CD4-positive, alpha-beta T cell (primary cell): ENCODE results near the gene VARS2. TPM values are rescaled to one million over a fixed set of nuclear protein-coding genes. Genes with fewer than 3 reads are reported as not detected.

Experiments
- ATAC-seq: fragments of 200-7000 bp; cut with Tn5 transposase; one replicate; pipeline ENCODE4 v1.10.0; 2022; ENCODE audit warnings: mild to moderate bottlenecking; ENCODE audit not compliant: poor library complexity
- CTCF ChIA-PET: fragments of 350-600 bp; sonication (Branson Sonifier 250); formaldehyde crosslinking; loops from one replicate; lab custom pipeline; 2021; ENCODE audit warnings: antibody characterized with exemption, inconsistent platforms; lab: Charles Lee
- POLR2A ChIA-PET: fragments of 350-600 bp; sonication (Branson Sonifier 250); formaldehyde crosslinking; loops from one replicate; lab custom pipeline; 2021; ENCODE audit warnings: antibody characterized with exemption, inconsistent platforms; lab: Charles Lee
- DNase-seq, 14 experiments: peaks; one replicate each; pipeline ENCODE4 v3.0.0-alpha.2; 2013 to 2020; ENCODE audit warnings: mixed read lengths in 2 of 14
- H3K27ac ChIP-seq, 2 donors: one replicate each; pipeline versions ENCODE4 v1.5.1 to v1.7.0; 2013; ENCODE audit warnings: low read length in 2 of 2, low read depth in 1 of 2, mild to moderate bottlenecking in 1 of 2
- H3K27me3 ChIP-seq, 2 experiments: 1 replicate in 1 of 2; 2 replicates in 1 of 2; pipeline versions ENCODE4 v1.6.1 to v1.7.0; 2013; ENCODE audit warnings: low read length in 2 of 2, control low read depth in 1 of 2, mild to moderate bottlenecking in 1 of 2, moderate library complexity in 1 of 2; ENCODE audit not compliant: insufficient read depth in 2 of 2, control insufficient read depth in 1 of 2
- H3K36me3 ChIP-seq: one replicate; pipeline ENCODE4 v1.6.1; 2013; ENCODE audit warnings: low read length, control low read depth; ENCODE audit not compliant: insufficient read depth
- H3K4me1 ChIP-seq: one replicate; pipeline ENCODE4 v1.6.1; 2013; ENCODE audit warnings: low read length, control low read depth; ENCODE audit not compliant: insufficient read depth
- H3K4me3 ChIP-seq: one replicate; pipeline ENCODE4 v1.5.1; 2013; ENCODE audit warnings: mild to moderate bottlenecking, low read length, moderate library complexity
- H3K9me3 ChIP-seq, 2 experiments: 1 replicate in 1 of 2; 2 replicates in 1 of 2; pipeline versions ENCODE4 v1.6.1 to v1.7.0; 2013; ENCODE audit warnings: low read length in 2 of 2, mild to moderate bottlenecking in 2 of 2, control low read depth in 1 of 2, moderate library complexity in 1 of 2; ENCODE audit not compliant: control insufficient read depth in 1 of 2, insufficient read depth in 1 of 2
- H3K27ac Mint-ChIP-seq: one replicate; pipeline ENCODE4 v1.8.0; 2020; ENCODE audit warnings: mixed read lengths
- H3K27me3 Mint-ChIP-seq: one replicate; pipeline ENCODE4 v1.8.0; 2021; ENCODE audit warnings: mixed read lengths
- H3K36me3 Mint-ChIP-seq: one replicate; pipeline ENCODE4 v1.8.0; 2021; ENCODE audit warnings: low read depth, mixed read lengths
- H3K4me1 Mint-ChIP-seq: one replicate; pipeline ENCODE4 v1.8.0; 2021; ENCODE audit warnings: low read depth, mixed read lengths
- H3K4me3 Mint-ChIP-seq: one replicate; pipeline ENCODE4 v1.8.0; 2020; ENCODE audit warnings: mild to moderate bottlenecking, mixed read lengths
- H3K9me3 Mint-ChIP-seq: one replicate; pipeline ENCODE4 v1.8.0; 2020; ENCODE audit warnings: mixed read lengths
- CTCF ChIP-seq: fragments of 200-600 bp; IDR thresholded peaks from one replicate; pipeline ENCODE4 v1.8.0; 2022; ENCODE audit warnings: antibody characterized with exemption, mild to moderate bottlenecking
- intact Hi-C, 2 experiments: fragments of 100-400 bp; cut with DNase I in 1 of 2; cut with micrococcal nuclease in 1 of 2; formaldehyde crosslinking; loops; one replicate each; pipeline versions ENCODE4 v1.15.1 to v1.9.0; 2023 to 2025; cut with DNase I, micrococcal nuclease
- total RNA-seq, 174 experiments: library from RNA in 2 of 174; stranded (reverse) in 2 of 174; gene quantifications; one replicate each; pipeline ENCODE4 v1.2.3 and lab custom pipeline; 2021 to 2026

VARS2 gene
- total RNA-seq, 2 experiments from 2014 or later: 19.3 to 21.7 TPM

- peaks cover 40% of the 10 kb centered on the region for H3K27me3 Mint-ChIP-seq
- CTCF ChIA-PET: no interaction called here
Observed at GRCh38 chr6:30938730-30939129, 24.7 kb downstream of the VARS2 start.

GRCh38 chr6:30939473-30939872 lies 25.4 kb downstream of the VARS2 start:
- no peaks in the 10 kb centered on the region for H3K4me1 Mint-ChIP-seq
- CTCF ChIA-PET: no interaction called here
- no peaks in the 10 kb centered on the region for H3K36me3 Mint-ChIP-seq
- TF ChIP-seq CTCF: no peak
- H3K4me3 ChIP-seq: no peak overlapping the region
- H3K27me3 ChIP-seq: peaks cover 23 to 41% of the 10 kb centered on the region in 2 experiments
- peaks cover 4% of the 10 kb centered on the region for H3K4me1 ChIP-seq
- no peak overlapping the region for H3K4me3 Mint-ChIP-seq
- ATAC-seq (no peak), DNase-seq (no peak)
- peaks cover 0 to 3% of the 10 kb centered on the region in 2 experiments for H3K9me3 ChIP-seq
- no peak overlapping the region for H3K27ac ChIP-seq
- intact Hi-C loops: loop anchor here in 1 of 2 experiments (10.0 kb wide), 1 partner anchor 175 kb away; the partner anchor contains the start of genes C6orf15 and PSORS1C1
- no peaks in the 10 kb centered on the region for H3K9me3 Mint-ChIP-seq
- POLR2A ChIA-PET: no interaction called here
- no peaks in the 10 kb centered on the region for H3K36me3 ChIP-seq
- peaks cover 47% of the 10 kb centered on the region for H3K27me3 Mint-ChIP-seq
- H3K27ac Mint-ChIP-seq: no peak overlapping the region

More at GRCh38 chr6:30938730-30939129, 24.7 kb downstream of the VARS2 start:
- Histone ChIP-seq H3K9me3 (peaks cover 0 to 3% of the 10 kb centered on the region in 2 experiments), H3K36me3 (no peaks in the 10 kb centered on the region), H3K27ac (no peak overlapping the region), H3K4me3 (no peak overlapping the region), H3K4me1 (peaks cover 4% of the 10 kb centered on the region), H3K27me3 (peaks cover 19 to 37% of the 10 kb centered on the region in 2 experiments)
- POLR2A ChIA-PET: no interaction called here
- intact Hi-C loops: loop anchor here in 1 of 2 experiments (10.0 kb wide), 1 partner anchor 176 kb away; the partner anchor contains the start of genes C6orf15 and PSORS1C1
- no peak for TF ChIP-seq CTCF
- no peak overlapping the region for H3K4me3 Mint-ChIP-seq
- no peaks in the 10 kb centered on the region for H3K4me1 Mint-ChIP-seq
- no peak for DNase-seq
- no peaks in the 10 kb centered on the region for H3K9me3 Mint-ChIP-seq
- no peak for ATAC-seq
- H3K36me3 Mint-ChIP-seq: no peaks in the 10 kb centered on the region
- H3K27ac Mint-ChIP-seq: no peak overlapping the region

GRCh38 chr6:30940361-30940986 lies 26.4 kb downstream of the VARS2 start, which contains the start of gene MUCL3:
Gene MUCL3 (plus strand): TSS chr6:30940973. CDS start chr6:30941000, 27 bp downstream.
- peaks cover 0 to 3% of the 10 kb centered on the region in 2 experiments for H3K9me3 ChIP-seq
- intact Hi-C loops: no loop called here
- no peaks in the 10 kb centered on the region for H3K36me3 ChIP-seq
- CTCF ChIA-PET: interaction anchor here (0.5 to 0.7 kb wide), 2 partner anchors 232 to 608 kb away, joined by 3 read pairs; no protein-coding TSS in a partner anchor
- no peak for ATAC-seq
- no peak for DNase-seq
- no peaks in the 10 kb centered on the region for H3K36me3 Mint-ChIP-seq
- H3K27ac Mint-ChIP-seq: no peak within 1 kb of the TSS
- POLR2A ChIA-PET: interaction anchor here (0.6 kb wide), 1 partner anchor 335 kb away, joined by 3 read pairs; no protein-coding TSS in a partner anchor
- H3K27ac ChIP-seq: no peak within 1 kb of the TSS
- no peak within 1 kb of the TSS for H3K4me3 Mint-ChIP-seq
- H3K9me3 Mint-ChIP-seq: no peaks in the 10 kb centered on the region
- peaks cover 53% of the 10 kb centered on the region for H3K27me3 Mint-ChIP-seq
- H3K4me1 Mint-ChIP-seq: no peaks in the 10 kb centered on the region
- H3K27me3 ChIP-seq: peaks cover 34 to 41% of the 10 kb centered on the region in 2 experiments
- no peak within 1 kb of the TSS for H3K4me3 ChIP-seq
- H3K4me1 ChIP-seq: peaks cover 4% of the 10 kb centered on the region
- TF ChIP-seq CTCF: no peak
